ENCODE results near the gene CCDC83. TPM values are rescaled to one million over a fixed set of nuclear protein-coding genes. Genes with fewer than 3 reads are reported as not detected.
A peak's percentile ranks its signal among the peaks of the same experiment; 100 is the strongest.

The CCDC83 gene
- total RNA-seq, 3 donors from 2014 or later (not counting 1 experiment from before 2014, with no cell fraction given) = 0.12 TPM; not detected in 2

GRCh38 chr11:85810871-85811611 is 44.1 kb upstream of the CCDC83 start, which contains the start of gene SYTL2:
Gene SYTL2 (minus strand): TSS chr11:85811141. CDS start chr11:85757725, 53,416 bp downstream.
- H3K4me1 Mint-ChIP-seq = peaks cover 37 to 38% of the 10 kb centered on the region in 2 donors
- Histone ChIP-seq H3K27me3 (ENCODE audit: control insufficient read depth, insufficient read depth, low read length) (no peaks in the 10 kb centered on the region), H3K36me3 (ENCODE audit: control insufficient read depth, insufficient read depth, low read length) (no peaks in the 10 kb centered on the region), H3K4me1 (ENCODE audit: control insufficient read depth, insufficient read depth, low read length) (peaks cover 30% of the 10 kb centered on the region), H3K27ac (ENCODE audit: low read length) (peak within 1 kb of the TSS; percentile 49), H3K4me3 (ENCODE audit: low read length) (peak within 1 kb of the TSS; percentile 61), H3K9me3 (ENCODE audit: control insufficient read depth, insufficient read depth, low read length) (no peaks in the 10 kb centered on the region)
- WGBS (ENCODE audit: insufficient coverage) = under 1% methylated on average over 72 of the region's 72 CpGs
- intact Hi-C loops (cut with micrococcal nuclease) = loop anchor here (1.0 to 5.0 kb wide), 3 partner anchors 16 to 164 kb away; partner anchors contain the start of gene TMEM126A
- no peaks in the 10 kb centered on the region for H3K36me3 Mint-ChIP-seq
- H3K9me3 Mint-ChIP-seq = no peaks in the 10 kb centered on the region
- ATAC-seq (peak; percentile 87 to 97 (median 95)), DNase-seq (peak; percentile 79 to 87)
- peaks cover 0 to 3% of the 10 kb centered on the region in 2 donors for H3K27me3 Mint-ChIP-seq (ENCODE audit: low read depth in 2 of 2)
- TF ChIP-seq CTCF (IDR thresholded peaks at IDR 0.05) = no peak
- H3K27ac Mint-ChIP-seq = peak within 1 kb of the TSS; percentile 91 to 95
- H3K4me3 Mint-ChIP-seq = peak within 1 kb of the TSS; percentile 96

- H3K36me3 Mint-ChIP-seq = no peaks in the 10 kb centered on the region
- H3K27me3 ChIP-seq (ENCODE audit: control insufficient read depth, insufficient read depth, low read length) = no peaks in the 10 kb centered on the region
- H3K27ac Mint-ChIP-seq = peak overlapping the region; percentile 91 to 95
- 81% methylated on average over 13 of the region's 13 CpGs for WGBS (ENCODE audit: insufficient coverage)
- no peaks in the 10 kb centered on the region for H3K9me3 ChIP-seq (ENCODE audit: control insufficient read depth, insufficient read depth, low read length)
- ATAC-seq (no peak), DNase-seq (no peak)
- peaks cover 0 to 3% of the 10 kb centered on the region in 2 donors for H3K27me3 Mint-ChIP-seq (ENCODE audit: low read depth in 2 of 2)
- H3K4me1 ChIP-seq (ENCODE audit: control insufficient read depth, insufficient read depth, low read length) = peaks cover 30% of the 10 kb centered on the region
- H3K36me3 ChIP-seq (ENCODE audit: control insufficient read depth, insufficient read depth, low read length) = no peaks in the 10 kb centered on the region
- H3K27ac ChIP-seq (ENCODE audit: low read length) = peak overlapping the region; percentile 49
- peaks cover 31 to 34% of the 10 kb centered on the region in 2 donors for H3K4me1 Mint-ChIP-seq
- intact Hi-C loops (cut with micrococcal nuclease) = loop anchor here (2.0 to 5.0 kb wide), 2 partner anchors 15 to 164 kb away; partner anchors contain the start of gene TMEM126A
- no peaks in the 10 kb centered on the region for H3K9me3 Mint-ChIP-seq
- peak overlapping the region; percentile 52 for H3K4me3 ChIP-seq (ENCODE audit: low read length)
- TF ChIP-seq CTCF (IDR thresholded peaks at IDR 0.05) = no peak
- peak overlapping the region; percentile 96 for H3K4me3 Mint-ChIP-seq
Measured at GRCh38 chr11:85811624-85812023, 43.6 kb upstream of the CCDC83 start.

- no peak for ATAC-seq
- Mint-ChIP-seq H3K9me3 (no peaks in the 10 kb centered on the region), H3K4me1 (peaks cover 24 to 33% of the 10 kb centered on the region in 2 donors), H3K4me3 (peak overlapping the region; percentile 60), H3K27me3 (ENCODE audit: low read depth in 2 of 2) (peaks cover 0 to 5% of the 10 kb centered on the region in 2 donors), H3K36me3 (no peaks in the 10 kb centered on the region), H3K27ac (no peak overlapping the region)
- WGBS (ENCODE audit: insufficient coverage) = 90% methylated on average over 8 of the region's 9 CpGs
- no peak for DNase-seq
- H3K27ac ChIP-seq (ENCODE audit: low read length) = no peak overlapping the region
- TF ChIP-seq CTCF (IDR thresholded peaks at IDR 0.05) = no peak
- intact Hi-C loops (cut with micrococcal nuclease) = loop anchor here (5.0 kb wide), 1 partner anchor 166 kb away; the partner anchor contains the start of gene TMEM126A
- no peaks in the 10 kb centered on the region for H3K27me3 ChIP-seq (ENCODE audit: control insufficient read depth, insufficient read depth, low read length)
- H3K4me3 ChIP-seq (ENCODE audit: low read length) = no peak overlapping the region
- no peaks in the 10 kb centered on the region for H3K36me3 ChIP-seq (ENCODE audit: control insufficient read depth, insufficient read depth, low read length)
- H3K4me1 ChIP-seq (ENCODE audit: control insufficient read depth, insufficient read depth, low read length) = peaks cover 26% of the 10 kb centered on the region
- H3K9me3 ChIP-seq (ENCODE audit: control insufficient read depth, insufficient read depth, low read length) = no peaks in the 10 kb centered on the region
Measured at GRCh38 chr11:85813721-85814120, 41.5 kb upstream of the CCDC83 start.

Measured in natural killer cell (primary cell).